Keratinocyte (primary cell): ENCODE data around the gene REL. TPM values are rescaled to one million over a fixed set of nuclear protein-coding genes. Genes with fewer than 3 reads are reported as not detected.

Source experiments
- DNase-seq: peaks from one replicate; pipeline ENCODE4 v3.0.0-alpha.2; 2011; ENCODE audit warnings: low read depth, missing footprints, low spot score
- FAIRE-seq: peaks from 2 replicates; lab custom pipeline; 2011; peaks lifted over from hg19 to GRCh38; lab: Jason Lieb, UNC
- H2AFZ ChIP-seq: 2 replicates; pipeline ENCODE4 v1.6.0; 2012; ENCODE audit warnings: low read length, control low read depth, inconsistent platforms; ENCODE audit not compliant: control insufficient read depth
- H3K27ac ChIP-seq: 2 replicates; pipeline ENCODE4 v1.5.1; 2011; ENCODE audit warnings: low read length; ENCODE audit not compliant: control insufficient read depth, insufficient read depth
- H3K27me3 ChIP-seq: 3 replicates; pipeline ENCODE4 v1.6.0; 2011; ENCODE audit warnings: low read length; ENCODE audit not compliant: control insufficient read depth, insufficient read depth; ENCODE audit errors: extremely low read depth
- H3K36me3 ChIP-seq, 2 experiments: 2 replicates in 1 of 2; 3 replicates in 1 of 2; pipeline ENCODE4 v1.5.1; 2011; ENCODE audit warnings: low read length in 2 of 2, mild to moderate bottlenecking in 1 of 2; ENCODE audit not compliant: control insufficient read depth in 2 of 2, insufficient read depth in 2 of 2; ENCODE audit errors: extremely low read depth in 1 of 2
- H3K4me1 ChIP-seq: 3 replicates; pipeline ENCODE4 v1.5.1; 2011; ENCODE audit warnings: low read length; ENCODE audit not compliant: control insufficient read depth, insufficient read depth; ENCODE audit errors: extremely low read depth
- H3K4me2 ChIP-seq: 3 replicates; pipeline ENCODE4 v1.6.0; 2011; ENCODE audit warnings: low read depth, low read length; ENCODE audit not compliant: control insufficient read depth, insufficient read depth; ENCODE audit errors: extremely low read depth
- H3K4me3 ChIP-seq, 3 experiments: fragments of 200-600 bp in 1 of 3; sonication (generic) in 1 of 3; 2 replicates in 2 of 3; 3 replicates in 1 of 3; pipeline ENCODE4 v1.5.1; 2011 to 2016; ENCODE audit warnings: low read length in 3 of 3, mild to moderate bottlenecking in 3 of 3, control low read depth in 2 of 3, inconsistent platforms in 1 of 3, low read depth in 1 of 3, mixed read lengths in 1 of 3, mixed run types in 1 of 3, moderate library complexity in 1 of 3; ENCODE audit not compliant: control insufficient read depth in 2 of 3, insufficient read depth in 2 of 3; ENCODE audit errors: extremely low read depth in 1 of 3
- H3K79me2 ChIP-seq: 2 replicates; pipeline ENCODE4 v1.6.0; 2012; ENCODE audit warnings: low read length; ENCODE audit not compliant: control insufficient read depth, insufficient read depth
- H3K9ac ChIP-seq: 3 replicates; pipeline ENCODE4 v1.6.0; 2011; ENCODE audit warnings: low read length; ENCODE audit not compliant: control insufficient read depth, insufficient read depth; ENCODE audit errors: extremely low read depth
- H3K9me1 ChIP-seq: 3 replicates; pipeline ENCODE4 v1.6.0; 2011; ENCODE audit warnings: low read length; ENCODE audit not compliant: control insufficient read depth, insufficient read depth; ENCODE audit errors: extremely low read depth
- H3K9me3 ChIP-seq: 2 replicates; pipeline ENCODE4 v1.5.1; 2012; ENCODE audit warnings: low read depth, low read length; ENCODE audit not compliant: control insufficient read depth
- H4K20me1 ChIP-seq: 3 replicates; pipeline ENCODE4 v1.6.0; 2011; ENCODE audit warnings: low read length; ENCODE audit not compliant: control insufficient read depth, insufficient read depth; ENCODE audit errors: extremely low read depth
- EZH2 ChIP-seq: IDR thresholded peaks from one replicate; pipeline ENCODE4 v1.6.1; 2012; ENCODE audit warnings: inconsistent platforms, mild to moderate bottlenecking, low read length, moderate library complexity
- dilution Hi-C: fragments of 300-500 bp; cut with MboI; formaldehyde crosslinking; loops from one replicate; pipeline ENCODE4 v1.7.0; 2020; ENCODE audit warnings: low sequenced_read_pairs; ENCODE audit not compliant: extremely low pct_ligation_motif_present
- polyA plus RNA-seq, 5 experiments: library from polyadenylated mRNA; depleted of rRNA in 3 of 5; stranded (reverse) in 3 of 5; stranded (forward) in 1 of 5; unstranded in 1 of 5; fragments of >200 nt; gene quantifications; 1 replicate in 1 of 5; 2 replicates in 3 of 5; 3 replicates in 1 of 5; pipeline versions ENCODE4 v1.2.1 to v1.2.3, GENCODE V29; 2011 to 2012; ENCODE audit warnings: missing spikeins in 2 of 5, low read depth in 1 of 5, low replicate concordance in 1 of 5
- TF ChIP-seq, protein P1 (sequence below), 3 experiments: IDR thresholded peaks in 1 of 3; conservative IDR thresholded peaks in 1 of 3; optimal IDR thresholded peaks in 1 of 3; 2 replicates in 2 of 3; 3 replicates in 1 of 3; pipeline versions ENCODE3 to v1.5.1; 2011; ENCODE audit warnings: low read length in 3 of 3, mild to moderate bottlenecking in 3 of 3, moderate library complexity in 2 of 3, control low read depth in 1 of 3, inconsistent platforms in 1 of 3; ENCODE audit not compliant: insufficient read depth in 2 of 3; ENCODE audit errors: extremely low read depth in 1 of 3

Gene REL
- polyA plus RNA-seq, 1 donor (not counting 4 experiments of a cell fraction or from before 2014, with no cell fraction given), result 9.0 TPM

GRCh38 chr2:60963190-60963589 is 81.8 kb downstream of the REL start:
- H3K36me3 ChIP-seq, result no peaks in the 10 kb centered on the region
- no peak overlapping the region for H3K9ac ChIP-seq
- dilution Hi-C loops, result no loop called here
- H4K20me1 ChIP-seq, result no peaks in the 10 kb centered on the region
- H3K9me3 ChIP-seq, result no peaks in the 10 kb centered on the region
- no peak overlapping the region for H3K4me3 ChIP-seq
- H3K27me3 ChIP-seq, result no peaks in the 10 kb centered on the region
- FAIRE-seq (no peak), DNase-seq (no peak)
- H3K27ac ChIP-seq, result no peak overlapping the region
- H3K9me1 ChIP-seq, result no peaks in the 10 kb centered on the region
- H3K79me2 ChIP-seq, result no peaks in the 10 kb centered on the region
- peaks cover 37% of the 10 kb centered on the region for H3K4me1 ChIP-seq
- TF ChIP-seq, protein P1, sequence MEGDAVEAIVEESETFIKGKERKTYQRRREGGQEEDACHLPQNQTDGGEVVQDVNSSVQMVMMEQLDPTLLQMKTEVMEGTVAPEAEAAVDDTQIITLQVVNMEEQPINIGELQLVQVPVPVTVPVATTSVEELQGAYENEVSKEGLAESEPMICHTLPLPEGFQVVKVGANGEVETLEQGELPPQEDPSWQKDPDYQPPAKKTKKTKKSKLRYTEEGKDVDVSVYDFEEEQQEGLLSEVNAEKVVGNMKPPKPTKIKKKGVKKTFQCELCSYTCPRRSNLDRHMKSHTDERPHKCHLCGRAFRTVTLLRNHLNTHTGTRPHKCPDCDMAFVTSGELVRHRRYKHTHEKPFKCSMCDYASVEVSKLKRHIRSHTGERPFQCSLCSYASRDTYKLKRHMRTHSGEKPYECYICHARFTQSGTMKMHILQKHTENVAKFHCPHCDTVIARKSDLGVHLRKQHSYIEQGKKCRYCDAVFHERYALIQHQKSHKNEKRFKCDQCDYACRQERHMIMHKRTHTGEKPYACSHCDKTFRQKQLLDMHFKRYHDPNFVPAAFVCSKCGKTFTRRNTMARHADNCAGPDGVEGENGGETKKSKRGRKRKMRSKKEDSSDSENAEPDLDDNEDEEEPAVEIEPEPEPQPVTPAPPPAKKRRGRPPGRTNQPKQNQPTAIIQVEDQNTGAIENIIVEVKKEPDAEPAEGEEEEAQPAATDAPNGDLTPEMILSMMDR (optimal IDR thresholded peaks at IDR 0.05 in 1 of 3, IDR thresholded peaks at IDR 0.05 in 1 of 3, conservative IDR thresholded peaks at IDR 0.05 in 1 of 3; ENCODE audit: extremely low read depth in 1 of 3, insufficient read depth in 2 of 3, low read length in 3 of 3), result no peak
- no peak for TF ChIP-seq EZH2
- H3K4me2 ChIP-seq, result no peak overlapping the region
- no peak overlapping the region for H2AFZ ChIP-seq

DNA sequence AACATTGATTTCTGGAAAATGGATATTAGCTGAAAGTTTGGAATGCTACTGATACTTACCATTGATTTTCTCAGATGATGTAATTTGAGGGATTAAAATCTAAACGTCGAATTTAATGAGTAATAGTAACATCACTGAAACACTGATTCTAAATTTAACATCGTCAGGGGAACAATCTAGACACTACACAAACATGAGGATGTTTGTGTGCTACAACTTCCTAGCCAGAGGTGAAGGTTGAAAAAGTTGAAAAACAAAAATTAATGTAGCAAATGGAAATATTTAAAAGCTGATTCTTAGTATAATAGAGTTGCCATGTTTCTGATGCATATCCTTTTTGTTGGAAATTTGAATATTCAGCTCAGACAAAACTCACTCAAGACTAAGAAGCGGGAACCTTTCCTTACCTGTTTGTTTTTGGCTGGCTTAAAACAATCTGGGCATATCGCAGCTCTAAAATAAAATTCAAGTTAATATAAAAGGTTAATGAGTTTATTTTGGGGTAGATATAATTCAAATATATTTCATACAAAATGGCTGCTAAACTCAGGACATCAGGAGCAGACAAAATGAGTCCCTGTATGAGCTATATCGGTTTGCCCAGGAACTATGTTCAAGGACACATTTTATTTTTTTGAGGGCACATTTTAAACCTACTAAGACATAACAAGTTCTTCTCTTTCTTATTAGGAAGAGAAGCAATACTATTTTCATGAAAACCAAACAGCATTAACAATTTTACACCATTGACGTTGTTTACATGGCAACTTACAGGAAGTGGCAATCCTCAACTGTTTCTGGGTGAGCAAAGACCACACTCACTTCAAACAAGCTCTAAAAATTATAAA is 83.5 kb downstream of the REL start:
- FAIRE-seq, result no peak
- Histone ChIP-seq H3K4me3 (no peak overlapping the region), H3K9me3 (no peaks in the 10 kb centered on the region), H3K27ac (peak overlapping the region; percentile 19), H3K9me1 (no peaks in the 10 kb centered on the region), H4K20me1 (no peaks in the 10 kb centered on the region), H3K79me2 (no peaks in the 10 kb centered on the region), H3K27me3 (no peaks in the 10 kb centered on the region), H2AFZ (peak overlapping the region; percentile 2), H3K9ac (no peak overlapping the region), H3K4me2 (no peak overlapping the region), H3K36me3 (no peaks in the 10 kb centered on the region), H3K4me1 (peaks cover 22% of the 10 kb centered on the region)
- TF ChIP-seq EZH2, result no peak
- TF ChIP-seq, protein P1 (optimal IDR thresholded peaks at IDR 0.05 in 1 of 3, IDR thresholded peaks at IDR 0.05 in 1 of 3, conservative IDR thresholded peaks at IDR 0.05 in 1 of 3; ENCODE audit: extremely low read depth in 1 of 3, insufficient read depth in 2 of 3, low read length in 3 of 3), result no peak
- DNase-seq, result no peak
- dilution Hi-C loops, result no loop called here
